H9 (cell line): ENCODE data around the gene VTCN1. TPM values are rescaled to one million over a fixed set of nuclear protein-coding genes. Genes with fewer than 3 reads are reported as not detected.

ENCODE experiments used
- DNase-seq: peaks from one replicate; pipeline ENCODE4 v3.0.0-alpha.2; 2017
- H2AFZ ChIP-seq: one replicate; pipeline ENCODE4 v1.6.1; 2013; ENCODE audit warnings: mild to moderate bottlenecking, low read length, control low read depth, moderate library complexity
- H2AK5ac ChIP-seq: 2 replicates; pipeline ENCODE4 v1.6.1; 2013; ENCODE audit warnings: low read length, control low read depth, mixed read lengths; ENCODE audit not compliant: insufficient read length
- H2BK120ac ChIP-seq: one replicate; pipeline ENCODE4 v1.6.1; 2013; ENCODE audit warnings: low read depth, mild to moderate bottlenecking, low read length, control low read depth, inconsistent platforms; ENCODE audit not compliant: poor library complexity, severe bottlenecking
- H2BK12ac ChIP-seq: 2 replicates; pipeline ENCODE4 v1.6.1; 2013; ENCODE audit warnings: low read length, control low read depth, mixed read lengths, low read depth; ENCODE audit not compliant: insufficient read length
- H2BK15ac ChIP-seq: 2 replicates; pipeline ENCODE4 v1.6.1; 2013; ENCODE audit warnings: low read depth, low read length, control low read depth
- H2BK20ac ChIP-seq: one replicate; pipeline ENCODE4 v1.6.1; 2013; ENCODE audit warnings: low read depth, mild to moderate bottlenecking, low read length, control low read depth, inconsistent platforms; ENCODE audit not compliant: poor library complexity, severe bottlenecking
- H2BK5ac ChIP-seq: 2 replicates; pipeline ENCODE4 v1.6.1; 2013; ENCODE audit warnings: low read length, control low read depth, mixed read lengths; ENCODE audit not compliant: insufficient read length
- H3K14ac ChIP-seq: 2 replicates; pipeline ENCODE4 v1.6.1; 2013; ENCODE audit warnings: low read length, control low read depth; ENCODE audit not compliant: insufficient read depth
- H3K18ac ChIP-seq: 2 replicates; pipeline ENCODE4 v1.6.1; 2013; ENCODE audit warnings: low read depth, mild to moderate bottlenecking, mixed read lengths, low read length, control low read depth; ENCODE audit not compliant: insufficient read length
- H3K23ac ChIP-seq: 2 replicates; pipeline ENCODE4 v1.6.1; 2013; ENCODE audit warnings: low read length, control low read depth, mixed read lengths, low read depth; ENCODE audit not compliant: insufficient read length
- H3K23me2 ChIP-seq: 2 replicates; pipeline ENCODE4 v1.6.1; 2013; ENCODE audit warnings: low read depth, mild to moderate bottlenecking, mixed read lengths, low read length, control low read depth; ENCODE audit not compliant: insufficient read length, poor library complexity, severe bottlenecking
- H3K27ac ChIP-seq: 2 replicates; pipeline ENCODE4 v1.5.1; 2013; ENCODE audit warnings: low read length, control low read depth, mixed read lengths, low read depth; ENCODE audit not compliant: insufficient read length
- H3K27me3 ChIP-seq: 2 replicates; pipeline ENCODE4 v1.6.1; 2013; ENCODE audit warnings: low read length, control low read depth, inconsistent platforms; ENCODE audit not compliant: insufficient read depth
- H3K4ac ChIP-seq: 2 replicates; pipeline ENCODE4 v1.6.1; 2013; ENCODE audit warnings: low read depth, mild to moderate bottlenecking, control low read depth, inconsistent platforms, low read length, moderate library complexity
- H3K4me1 ChIP-seq: 2 replicates; pipeline ENCODE4 v1.6.1; 2013; ENCODE audit warnings: low read length, control low read depth, inconsistent platforms; ENCODE audit not compliant: insufficient read depth
- H3K4me2 ChIP-seq: 2 replicates; pipeline ENCODE4 v1.6.1; 2013; ENCODE audit warnings: low read length, control low read depth, mixed read lengths; ENCODE audit not compliant: insufficient read length, insufficient read depth
- H3K56ac ChIP-seq: 2 replicates; pipeline ENCODE4 v1.6.1; 2013; ENCODE audit warnings: low read depth, mild to moderate bottlenecking, mixed read lengths, low read length, control low read depth; ENCODE audit not compliant: insufficient read length
- H3K79me1 ChIP-seq: 2 replicates; pipeline ENCODE4 v1.6.1; 2013; ENCODE audit warnings: low read depth, mild to moderate bottlenecking, moderate library complexity, low read length, control low read depth, inconsistent platforms; ENCODE audit not compliant: insufficient read depth, poor library complexity, severe bottlenecking
- H3K79me2 ChIP-seq: 2 replicates; pipeline ENCODE4 v1.6.1; 2013; ENCODE audit warnings: low read length, control low read depth, inconsistent platforms; ENCODE audit not compliant: insufficient read depth
- H3K9ac ChIP-seq: 2 replicates; pipeline ENCODE4 v1.6.1; 2013; ENCODE audit warnings: low read length, control low read depth, mixed read lengths; ENCODE audit not compliant: insufficient read length; ENCODE audit errors: extremely low read depth
- H3K9me3 ChIP-seq: one replicate; pipeline ENCODE4 v1.6.1; 2013; ENCODE audit warnings: low read depth, low read length, inconsistent platforms; ENCODE audit not compliant: control insufficient read depth
- H3T11ph ChIP-seq: one replicate; pipeline ENCODE4 v1.6.1; 2013; ENCODE audit warnings: mild to moderate bottlenecking, low read length, control low read depth, inconsistent platforms
- H4K20me1 ChIP-seq: one replicate; pipeline ENCODE4 v1.6.1; 2013; ENCODE audit not compliant: control insufficient read depth, insufficient read length, insufficient read depth
- H4K5ac ChIP-seq: 2 replicates; pipeline ENCODE4 v1.6.1; 2013; ENCODE audit warnings: low read depth, mild to moderate bottlenecking, mixed read lengths, low read length, control low read depth; ENCODE audit not compliant: insufficient read length
- H4K8ac ChIP-seq: replicated peaks from 2 replicates; pipeline ENCODE4 v1.6.1; 2013; ENCODE audit warnings: low read length, control low read depth, mixed read lengths, low read depth; ENCODE audit not compliant: insufficient read length
- H4K91ac ChIP-seq: 2 replicates; pipeline ENCODE4 v1.6.1; 2013; ENCODE audit warnings: low read depth, mild to moderate bottlenecking, moderate library complexity, mixed read lengths, low read length, control low read depth; ENCODE audit not compliant: insufficient read length
- H3K27ac Mint-ChIP-seq, 3 experiments: 2 replicates in 2 of 3; 3 replicates in 1 of 3; pipeline ENCODE4 v1.8.0; 2020 to 2021; ENCODE audit warnings: mixed read lengths in 3 of 3, mild to moderate bottlenecking in 1 of 3, moderate library complexity in 1 of 3
- H3K27me3 Mint-ChIP-seq: 2 replicates; pipeline ENCODE4 v1.8.0; 2021; ENCODE audit warnings: low read depth, mild to moderate bottlenecking, moderate library complexity, mixed read lengths
- H3K36me3 Mint-ChIP-seq, 3 experiments: 2 replicates in 2 of 3; 3 replicates in 1 of 3; pipeline ENCODE4 v1.8.0; 2020 to 2021; ENCODE audit warnings: low read depth in 3 of 3, mixed read lengths in 3 of 3; ENCODE audit not compliant: insufficient read depth in 1 of 3
- H3K4me1 Mint-ChIP-seq, 2 experiments: 2 replicates each; pipeline ENCODE4 v1.8.0; 2020; ENCODE audit warnings: mixed read lengths in 2 of 2
- H3K4me3 Mint-ChIP-seq, 2 experiments: 2 replicates in 1 of 2; 3 replicates in 1 of 2; pipeline ENCODE4 v1.8.0; 2020 to 2021; ENCODE audit warnings: mild to moderate bottlenecking in 2 of 2, mixed read lengths in 2 of 2, moderate library complexity in 1 of 2
- H3K9me3 Mint-ChIP-seq, 2 experiments: 2 replicates in 1 of 2; 3 replicates in 1 of 2; pipeline ENCODE4 v1.8.0; 2020; ENCODE audit warnings: mild to moderate bottlenecking in 2 of 2, mixed read lengths in 2 of 2, moderate library complexity in 1 of 2
- CTCF ChIP-seq: fragments of 200-600 bp; sonication (generic); conservative IDR thresholded peaks from 3 replicates; pipeline ENCODE4 v1.8.0; 2021; ENCODE audit warnings: antibody characterized with exemption, mild to moderate bottlenecking
- total RNA-seq: library from RNA; stranded (reverse); gene quantifications from 2 replicates; pipeline ENCODE4 v1.2.1, GENCODE V29; 2021

The VTCN1 gene
- total RNA-seq, 1 experiment from 2014 or later: 0.33 TPM

- H3K14ac ChIP-seq: no peak overlapping the region
- no peak for TF ChIP-seq CTCF
- H3K9me3 ChIP-seq: no peaks in the 10 kb centered on the region
- no peak overlapping the region for H4K8ac ChIP-seq
- H2BK12ac ChIP-seq: no peak overlapping the region
- no peak overlapping the region for H3K18ac ChIP-seq
- Mint-ChIP-seq H3K27ac (no peak overlapping the region), H3K4me1 (peaks cover 32 to 34% of the 10 kb centered on the region in 2 experiments), H3K9me3 (peaks cover 2 to 6% of the 10 kb centered on the region in 2 experiments; a peak in 3 of 5 replicates), H3K4me3 (no peak overlapping the region), H3K36me3 (peaks cover 0 to 4% (median 3%) of the 10 kb centered on the region in 3 experiments; a peak in 2 of 7 replicates), H3K27me3 (no peaks in the 10 kb centered on the region)
- H3K9ac ChIP-seq: no peak overlapping the region
- no peak overlapping the region for H2BK5ac ChIP-seq
- no peaks in the 10 kb centered on the region for H3K23me2 ChIP-seq
- no peaks in the 10 kb centered on the region for H3K79me2 ChIP-seq
- H2AK5ac ChIP-seq: no peak overlapping the region
- no peak overlapping the region for H3T11ph ChIP-seq
- DNase-seq: no peak
- H3K56ac ChIP-seq: no peak overlapping the region
- H3K4ac ChIP-seq: no peak overlapping the region
- no peaks in the 10 kb centered on the region for H3K79me1 ChIP-seq
- H4K91ac ChIP-seq: no peak overlapping the region
- no peak overlapping the region for H2BK120ac ChIP-seq
- H2BK15ac ChIP-seq: no peak overlapping the region
- H2BK20ac ChIP-seq: no peak overlapping the region
- H4K20me1 ChIP-seq: no peaks in the 10 kb centered on the region
- no peaks in the 10 kb centered on the region for H3K27me3 ChIP-seq
- no peak overlapping the region for H2AFZ ChIP-seq
- no peak overlapping the region for H4K5ac ChIP-seq
- peaks cover 3% of the 10 kb centered on the region; the same call in 1 of the 2 replicates for H3K4me1 ChIP-seq
- H3K4me2 ChIP-seq: no peak overlapping the region
- no peak overlapping the region for H3K23ac ChIP-seq
- no peak overlapping the region for H3K27ac ChIP-seq
Measured at GRCh38 chr1:117167402-117167801, 43.3 kb downstream of the VTCN1 start.
